PC-9 (cell line): ENCODE results near the gene NUDT1.

Experiments
- EZH2 ChIP-seq: fragments of 200-600 bp; sonication (generic); IDR thresholded peaks from 2 replicates; pipeline ENCODE4 v1.8.0; 2017; ENCODE audit warnings: antibody characterized with exemption, low read depth
- TF ChIP-seq, protein P1 (sequence below): fragments of 200-600 bp; sonication (generic); conservative IDR thresholded peaks from 2 replicates; pipeline ENCODE4 v1.6.1; 2017; ENCODE audit warnings: mixed run types, antibody characterized with exemption, mild to moderate bottlenecking, moderate library complexity

DNA sequence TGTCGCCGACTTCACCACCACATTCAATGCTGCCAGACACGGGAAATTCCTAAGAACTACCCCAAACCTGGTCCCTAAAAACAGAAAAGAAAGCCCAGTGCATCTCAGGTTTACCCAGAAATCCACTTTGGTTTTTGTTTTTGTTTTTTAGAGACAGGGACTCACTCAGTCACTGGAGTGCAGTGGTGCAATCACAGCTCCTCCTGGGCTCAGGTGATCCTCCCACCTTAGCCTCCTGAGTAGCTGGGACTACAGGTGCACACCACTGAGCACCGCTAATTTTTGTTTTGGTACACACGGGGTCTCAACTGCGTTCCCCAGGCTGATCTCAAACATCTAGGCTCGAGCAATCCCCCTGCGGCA lies 32.1 kb upstream of the NUDT1 start:
- no peak for TF ChIP-seq EZH2
- TF ChIP-seq, protein P1, sequence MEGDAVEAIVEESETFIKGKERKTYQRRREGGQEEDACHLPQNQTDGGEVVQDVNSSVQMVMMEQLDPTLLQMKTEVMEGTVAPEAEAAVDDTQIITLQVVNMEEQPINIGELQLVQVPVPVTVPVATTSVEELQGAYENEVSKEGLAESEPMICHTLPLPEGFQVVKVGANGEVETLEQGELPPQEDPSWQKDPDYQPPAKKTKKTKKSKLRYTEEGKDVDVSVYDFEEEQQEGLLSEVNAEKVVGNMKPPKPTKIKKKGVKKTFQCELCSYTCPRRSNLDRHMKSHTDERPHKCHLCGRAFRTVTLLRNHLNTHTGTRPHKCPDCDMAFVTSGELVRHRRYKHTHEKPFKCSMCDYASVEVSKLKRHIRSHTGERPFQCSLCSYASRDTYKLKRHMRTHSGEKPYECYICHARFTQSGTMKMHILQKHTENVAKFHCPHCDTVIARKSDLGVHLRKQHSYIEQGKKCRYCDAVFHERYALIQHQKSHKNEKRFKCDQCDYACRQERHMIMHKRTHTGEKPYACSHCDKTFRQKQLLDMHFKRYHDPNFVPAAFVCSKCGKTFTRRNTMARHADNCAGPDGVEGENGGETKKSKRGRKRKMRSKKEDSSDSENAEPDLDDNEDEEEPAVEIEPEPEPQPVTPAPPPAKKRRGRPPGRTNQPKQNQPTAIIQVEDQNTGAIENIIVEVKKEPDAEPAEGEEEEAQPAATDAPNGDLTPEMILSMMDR, result no peak
